Fibroblast of skin of scalp (primary cell): ENCODE data around the gene SIK2.

Source experiments
- DNase-seq: peaks from one replicate; pipeline ENCODE4 v3.0.0-alpha.2; 2013

Gene SIK2

GRCh38 chr11:111582163-111582562 is 20.1 kb upstream of the SIK2 start:
- DNase-seq = no peak

GRCh38 chr11:111582881-111583280 is 19.4 kb upstream of the SIK2 start:
- no peak for DNase-seq

GRCh38 chr11:111585371-111585770 is 16.9 kb upstream of the SIK2 start:
- DNase-seq = peak; percentile 87

- peak; percentile 49 for DNase-seq
These were observed 15.8 kb upstream of the SIK2 start for GRCh38 chr11:111586388-111586831.

GRCh38 chr11:111589114-111589513 is 13.1 kb upstream of the SIK2 start:
- DNase-seq = no peak

GRCh38 chr11:111589886-111590499 is 12.3 kb upstream of the SIK2 start:
- no peak for DNase-seq

- no peak for DNase-seq
These were observed 10.9 kb upstream of the SIK2 start for GRCh38 chr11:111591187-111591960.

GRCh38 chr11:111592491-111592890 is 9.8 kb upstream of the SIK2 start:
- DNase-seq = no peak

GRCh38 chr11:111596319-111596718 is 5.9 kb upstream of the SIK2 start:
- no peak for DNase-seq

- no peak for DNase-seq
These were observed 4.1 kb upstream of the SIK2 start for GRCh38 chr11:111598148-111598547.

- DNase-seq = peak; percentile 46
These were observed 3.7 kb upstream of the SIK2 start for GRCh38 chr11:111598559-111598958.

- no peak for DNase-seq
These were observed 642 bp upstream of the SIK2 start for GRCh38 chr11:111601636-111601978.

- DNase-seq = peak; percentile 14
These were observed 789 bp downstream of the SIK2 start for GRCh38 chr11:111602865-111603610.

- no peak for DNase-seq
These were observed 1.4 kb downstream of the SIK2 start for GRCh38 chr11:111603611-111604130.

- peak; percentile 46 for DNase-seq
These were observed 2.3 kb downstream of the SIK2 start for GRCh38 chr11:111604392-111605009.

GRCh38 chr11:111605681-111606080 is 3.4 kb downstream of the SIK2 start:
- DNase-seq = no peak

GRCh38 chr11:111606986-111607385 is 4.7 kb downstream of the SIK2 start:
- peak; percentile 38 for DNase-seq

- DNase-seq = no peak
These were observed 5.5 kb downstream of the SIK2 start for GRCh38 chr11:111607751-111608150.

- DNase-seq = no peak
These were observed 10.0 kb downstream of the SIK2 start for GRCh38 chr11:111612224-111612623.

- DNase-seq = no peak
These were observed 15.0 kb downstream of the SIK2 start for GRCh38 chr11:111617286-111617685.

- no peak for DNase-seq
These were observed 18.3 kb downstream of the SIK2 start for GRCh38 chr11:111620518-111620917.

- DNase-seq = no peak
These were observed 21.3 kb downstream of the SIK2 start for GRCh38 chr11:111623527-111624030.

GRCh38 chr11:111624608-111625007 is 22.4 kb downstream of the SIK2 start:
- DNase-seq = no peak
